Hepatic stellate cell (primary cell): Measurements from ENCODE around the gene ZNF432.
"Not testable (repeated sequence)": the region's sequence is repeated elsewhere in the genome, so short reads cannot be mapped to it uniquely, and the experiment has no call there.

Source experiments
- DNase-seq: peaks from one replicate; pipeline ENCODE4 v3.0.0; 2011; ENCODE audit warnings: low spot score

ZNF432 gene

GRCh38 chr19:52048555-52049501 lies at the start of gene ZNF432:
Gene ZNF432, minus strand, starts transcription at chr19:52048838. Its CDS starts 1,970 bp downstream, at chr19:52046868.
- peak; percentile 86 for DNase-seq

- not testable (repeated sequence) for DNase-seq
These were observed 47.8 kb upstream of the ZNF432 start for GRCh38 chr19:52096416-52096815.

GRCh38 chr19:52095172-52096014 lies 46.8 kb upstream of the ZNF432 start, which contains the start of gene ZNF841:
Gene ZNF841, minus strand, starts transcription at chr19:52095765. Its CDS starts 10,964 bp downstream, at chr19:52084801.
- peak; percentile 89 for DNase-seq

- DNase-seq, result no peak
These were observed 46.0 kb upstream of the ZNF432 start for GRCh38 chr19:52094526-52095130.

- DNase-seq, result no peak
These were observed 37.8 kb upstream of the ZNF432 start for GRCh38 chr19:52086481-52086880.

- DNase-seq, result no peak
These were observed 21.9 kb upstream of the ZNF432 start for GRCh38 chr19:52070496-52070895.

GRCh38 chr19:52069653-52070052 lies 21.0 kb upstream of the ZNF432 start:
- DNase-seq, result no peak

- DNase-seq, result no peak
These were observed 17.7 kb upstream of the ZNF432 start for GRCh38 chr19:52066258-52066863.

- DNase-seq, result no peak
These were observed 16.8 kb upstream of the ZNF432 start for GRCh38 chr19:52065399-52065798.

GRCh38 chr19:52056480-52056879 lies 7.8 kb upstream of the ZNF432 start:
- DNase-seq, result not testable (repeated sequence)

GRCh38 chr19:52051736-52052135 lies 3.1 kb upstream of the ZNF432 start:
- DNase-seq, result not testable (repeated sequence)

- no peak for DNase-seq
These were observed 9.5 kb downstream of the ZNF432 start for GRCh38 chr19:52039169-52039568.

GRCh38 chr19:52034051-52034728 lies 14.4 kb downstream of the ZNF432 start:
- DNase-seq, result no peak

- DNase-seq, result no peak
These were observed 19.9 kb downstream of the ZNF432 start for GRCh38 chr19:52028780-52029123.

- DNase-seq, result peak; percentile 88
These were observed 20.4 kb downstream of the ZNF432 start, which contains the start of gene ZNF614 for GRCh38 chr19:52028027-52028779. Gene ZNF614, minus strand, starts transcription at chr19:52028379. Its CDS starts 2,634 bp downstream, at chr19:52025745.

GRCh38 chr19:52026255-52026990 lies 22.2 kb downstream of the ZNF432 start:
- DNase-seq, result not testable (repeated sequence)

- not testable (repeated sequence) for DNase-seq
These were observed 24.2 kb downstream of the ZNF432 start for GRCh38 chr19:52024478-52024877.

GRCh38 chr19:52022193-52022592 lies 26.4 kb downstream of the ZNF432 start:
- DNase-seq, result no peak

- DNase-seq, result no peak
These were observed 28.1 kb downstream of the ZNF432 start for GRCh38 chr19:52020506-52020905.

- DNase-seq, result no peak
These were observed 38.0 kb downstream of the ZNF432 start for GRCh38 chr19:52010674-52011073.
